Measurements from ENCODE around the gene DLG4.

Gene DLG4

GRCh38 chr17:7213895-7214299, 5.7 kb downstream of the DLG4 start:
- no peak for DNase-seq

- no peak for DNase-seq
Observed at GRCh38 chr17:7211491-7212273, 8.0 kb downstream of the DLG4 start.

- DNase-seq: no peak
Observed at GRCh38 chr17:7208754-7209460, 10.7 kb downstream of the DLG4 start.

- no peak for DNase-seq
Observed at GRCh38 chr17:7208027-7208571, 11.5 kb downstream of the DLG4 start.

- DNase-seq: no peak
Observed at GRCh38 chr17:7207120-7208001, 12.3 kb downstream of the DLG4 start.

- no peak for DNase-seq
Observed at GRCh38 chr17:7205561-7205960, 14.1 kb downstream of the DLG4 start.

GRCh38 chr17:7204828-7205461, 14.7 kb downstream of the DLG4 start:
- DNase-seq: peak; percentile 86 to 90

- no peak for DNase-seq
Observed at GRCh38 chr17:7204336-7204735, 15.3 kb downstream of the DLG4 start.

GRCh38 chr17:7203391-7203790, 16.2 kb downstream of the DLG4 start:
- DNase-seq: no peak

- no peak for DNase-seq
Observed at GRCh38 chr17:7196651-7197401, 22.8 kb downstream of the DLG4 start.

- DNase-seq: no peak
Observed at GRCh38 chr17:7195971-7196370, 23.7 kb downstream of the DLG4 start.

- DNase-seq: no peak
Observed at GRCh38 chr17:7192271-7192937, 27.2 kb downstream of the DLG4 start.

GRCh38 chr17:7191571-7192270, 27.9 kb downstream of the DLG4 start:
- DNase-seq: no peak

- no peak for DNase-seq
Observed at GRCh38 chr17:7191069-7191468, 28.6 kb downstream of the DLG4 start.

- DNase-seq: no peak
Observed at GRCh38 chr17:7190276-7190917, 29.2 kb downstream of the DLG4 start.

GRCh38 chr17:7186241-7186640, 33.4 kb downstream of the DLG4 start:
- no peak for DNase-seq

GRCh38 chr17:7184647-7185046, 35.0 kb downstream of the DLG4 start:
- DNase-seq: no peak

GRCh38 chr17:7184091-7184488, 35.5 kb downstream of the DLG4 start:
- no peak for DNase-seq

GRCh38 chr17:7183433-7184090, 36.1 kb downstream of the DLG4 start:
- DNase-seq: no peak

Measured in stimulated activated CD4-positive, alpha-beta T cell treated with anti-CD3 and anti-CD28 coated beads, Interleukin-4, amount 100 ng/mL, for 4 hours (primary cell).